GM12878 (cell line): Measurements from ENCODE around the gene NKAIN2. TPM values are rescaled to one million over a fixed set of nuclear protein-coding genes. Genes with fewer than 3 reads are reported as not detected.

Source experiments
- ATAC-seq: fragments of 200-7000 bp; cut with Tn5 transposase; 3 replicates; pipeline ENCODE4 v1.9.1; 2020; ENCODE audit warnings: mild to moderate bottlenecking, moderate library complexity
- BruUV-seq: library from RNA; stranded (reverse); fragments of 400-500 nt; replicated peaks from 2 replicates; lab custom pipeline; 2021; lab: Mats Ljungman, UMichigan
- CTCF ChIA-PET: fragments of 300-600 bp; sonication (Branson Sonifier 250); formaldehyde crosslinking; extraction: SDS; loops from one replicate; lab custom pipeline; 2021; ENCODE audit warnings: inconsistent platforms; lab: Yijun Ruan, JAX
- POLR2A ChIA-PET: fragments of 350-600 bp; formaldehyde crosslinking; extraction: SDS; loops from one replicate; lab custom pipeline; 2021; ENCODE audit warnings: inconsistent platforms; lab: Charles Lee
- RAD21 ChIA-PET: fragments of 300-600 bp; sonication (Branson Sonifier 250); formaldehyde crosslinking; loops from one replicate; lab custom pipeline; 2023; ENCODE audit warnings: antibody characterized with exemption; ENCODE audit not compliant: unreplicated experiment; lab: Charles Lee
- SMC1A ChIA-PET: fragments of 300-600 bp; sonication (Branson Sonifier 250); formaldehyde crosslinking; loops from one replicate; lab custom pipeline; 2023; ENCODE audit not compliant: unreplicated experiment, uncharacterized antibody; lab: Charles Lee
- DNase-seq: peaks from one replicate; pipeline ENCODE4 v3.0.0-alpha.2; 2011; ENCODE audit warnings: low read depth, low spot score
- FAIRE-seq: peaks from 3 replicates; lab custom pipeline; 2011; peaks lifted over from hg19 to GRCh38; lab: Jason Lieb, UNC
- H2AFZ ChIP-seq: 2 replicates; pipeline ENCODE4 v1.6.0; 2011; ENCODE audit warnings: low read depth, low read length, control low read depth; ENCODE audit not compliant: control insufficient read depth
- H3K27ac ChIP-seq: 2 replicates; pipeline ENCODE4 v1.5.1; 2011; ENCODE audit warnings: control low read depth; ENCODE audit not compliant: control insufficient read depth, insufficient read depth
- H3K27me3 ChIP-seq, 2 experiments: replicated peaks in 1 of 2; 2 replicates each; pipeline versions ENCODE4 v1.6.0 to v1.6.1; 2011; ENCODE audit warnings: low read length in 1 of 2; ENCODE audit not compliant: control insufficient read depth in 2 of 2, insufficient read depth in 2 of 2
- H3K36me3 ChIP-seq, 2 experiments: 2 replicates each; pipeline ENCODE4 v1.5.1; 2011; ENCODE audit warnings: low read length in 1 of 2; ENCODE audit not compliant: control insufficient read depth in 2 of 2, insufficient read depth in 2 of 2
- H3K4me1 ChIP-seq: 2 replicates; pipeline ENCODE4 v1.6.1; 2011; ENCODE audit warnings: mild to moderate bottlenecking, low read length, moderate library complexity, mixed read lengths; ENCODE audit not compliant: control insufficient read depth, insufficient read depth
- H3K4me2 ChIP-seq: 2 replicates; pipeline ENCODE4 v1.6.0; 2011; ENCODE audit warnings: control low read depth; ENCODE audit not compliant: control insufficient read depth, insufficient read depth
- H3K4me3 ChIP-seq: fragments of 200-600 bp; sonication (generic); 2 replicates; pipeline ENCODE4 v1.5.1; 2016
- H3K79me2 ChIP-seq: 2 replicates; pipeline ENCODE4 v1.6.0; 2011; ENCODE audit warnings: low read length; ENCODE audit not compliant: control insufficient read depth, insufficient read depth
- H3K9ac ChIP-seq: 2 replicates; pipeline ENCODE4 v1.8.0; 2011; ENCODE audit warnings: low read length, control low read depth, mixed read lengths; ENCODE audit not compliant: control insufficient read depth, insufficient read depth
- H3K9me3 ChIP-seq: replicated peaks from 3 replicates; pipeline ENCODE4 v1.5.1; 2011; ENCODE audit warnings: mild to moderate bottlenecking, low read length; ENCODE audit not compliant: control insufficient read depth, insufficient read depth
- H4K20me1 ChIP-seq: 2 replicates; pipeline ENCODE4 v1.6.0; 2011; ENCODE audit not compliant: control insufficient read depth, insufficient read depth
- BCL3 ChIP-seq: IDR thresholded peaks from 2 replicates; pipeline ENCODE4 v1.6.1; 2011; ENCODE audit warnings: borderline replicate concordance, low read depth, mild to moderate bottlenecking, moderate library complexity, low read length; ENCODE audit not compliant: insufficient read depth, poor library complexity, severe bottlenecking
- HDAC6 ChIP-seq: fragments of 200-600 bp; sonication (generic); IDR thresholded peaks from one replicate; pipeline ENCODE4 v1.8.0; 2017; ENCODE audit warnings: antibody characterized with exemption; ENCODE audit not compliant: unreplicated experiment
- MYC ChIP-seq: IDR thresholded peaks from 2 replicates; pipeline ENCODE4 v1.6.1; 2011; ENCODE audit warnings: mild to moderate bottlenecking, low read length, moderate library complexity, inconsistent platforms; ENCODE audit not compliant: insufficient read depth, insufficient replicate concordance, insufficient read length, severe bottlenecking
- NFIC ChIP-seq: IDR thresholded peaks from 2 replicates; pipeline ENCODE4 v1.6.1; 2012; ENCODE audit warnings: low read depth, mild to moderate bottlenecking, inconsistent platforms, low read length, moderate library complexity
- RAD21 ChIP-seq: IDR thresholded peaks from 2 replicates; pipeline ENCODE4 v1.6.1; 2011; ENCODE audit warnings: mild to moderate bottlenecking, low read depth, low read length, moderate library complexity; ENCODE audit not compliant: insufficient read depth
- TAF1 ChIP-seq: IDR thresholded peaks from 2 replicates; pipeline ENCODE4 v1.6.1; 2011; ENCODE audit warnings: mild to moderate bottlenecking, low read depth, low read length, borderline replicate concordance
- WRNIP1 ChIP-seq: IDR thresholded peaks from 2 replicates; pipeline ENCODE4 v1.6.1; 2011; ENCODE audit warnings: low read depth, low read length, improper control_type of control experiment, borderline replicate concordance
- ZNF207 ChIP-seq: fragments of 450-650 bp; IDR thresholded peaks from 2 replicates; pipeline ENCODE4 v1.6.1; 2014; ENCODE audit warnings: antibody characterized with exemption, mild to moderate bottlenecking, borderline replicate concordance
- WGBS: methylation state at CpG from one replicate; pipeline ENCODE4 v1.1.6; 2016; ENCODE audit warnings: low lambda C conversion rate; ENCODE audit not compliant: insufficient replicate concordance, insufficient coverage; ENCODE audit errors: missing lambda C conversion rate; 5-methylcytosine and 5-hydroxymethylcytosine counted together
- in situ Hi-C: fragments of 300-500 bp; cut with MboI; formaldehyde crosslinking; loops from 9 replicates; pipeline ENCODE4 v1.14.3; 2018; ENCODE audit warnings: mixed read lengths
- intact Hi-C: fragments of 100-400 bp; cut with micrococcal nuclease; formaldehyde crosslinking; loops from one replicate; pipeline ENCODE4 v1.14.2; 2022; ENCODE audit not compliant: unreplicated experiment
- polyA plus RNA-seq, 11 experiments: library from polyadenylated mRNA; depleted of rRNA in 4 of 11; unstranded in 6 of 11; stranded (reverse) in 5 of 11; fragments of >200 nt; fragmentation: Nextera tagmentation in 4 of 11; fragmentation: Illumina TruSeq in 1 of 11; extraction: Ambion mirVana in 4 of 11; extraction: Trizol in 1 of 11; gene quantifications; 1 replicate in 1 of 11; 2 replicates in 10 of 11; pipeline versions ENCODE4 v1.2.1 to v1.2.3, GENCODE V29; 2011 to 2016; ENCODE audit warnings: inconsistent platforms in 2 of 11, missing spikeins in 2 of 11, low read depth in 1 of 11
- total RNA-seq, 4 experiments: library from RNA; depleted of rRNA in 3 of 4; stranded (reverse); fragments of >200 nt in 3 of 4; fragmentation: Illumina TruSeq in 1 of 4; extraction: Trizol in 1 of 4; gene quantifications; 2 replicates each; pipeline versions ENCODE4 v1.2.1 to v1.2.3, GENCODE V29; 2013 to 2021

The NKAIN2 gene
- total and polyA plus RNA-seq, 10 of the 15 experiments (the other 5 are each of a cell fraction or from before 2014, with no cell fraction given), result not detected

GRCh38 chr6:124234801-124235200 is 431.1 kb downstream of the NKAIN2 start:
- ATAC-seq (no peak), DNase-seq (no peak), FAIRE-seq (no peak)
- Histone ChIP-seq H3K9me3 (no peaks in the 10 kb centered on the region), H4K20me1 (no peaks in the 10 kb centered on the region), H3K79me2 (no peaks in the 10 kb centered on the region), H3K9ac (no peak overlapping the region), H3K27me3 (no peaks in the 10 kb centered on the region), H2AFZ (no peak overlapping the region), H3K4me1 (no peaks in the 10 kb centered on the region), H3K36me3 (no peaks in the 10 kb centered on the region), H3K4me3 (no peak overlapping the region), H3K27ac (no peak overlapping the region), H3K4me2 (no peak overlapping the region)
- in situ Hi-C loops, result no loop called here
- SMC1A ChIA-PET, result interaction anchor here (1.2 kb wide), 1 partner anchor 12 kb away, joined by 3 read pairs; no protein-coding TSS in a partner anchor
- POLR2A ChIA-PET, result no interaction called here
- no peak for TF ChIP-seq NFIC
- TF ChIP-seq MYC, result no peak
- TF ChIP-seq ZNF207, result no peak
- no peak for TF ChIP-seq BCL3
- TF ChIP-seq RAD21, result no peak
- no peak for TF ChIP-seq TAF1
- TF ChIP-seq WRNIP1, result no peak
- TF ChIP-seq HDAC6, result no peak
- CTCF ChIA-PET, result no interaction called here
- no TSS peak for BruUV-seq
- 32% methylated on average over 2 of the region's 2 CpGs for WGBS
- RAD21 ChIA-PET, result no interaction called here
- intact Hi-C loops, result no loop called here
